ENCODE measurements around the gene THSD1.

THSD1 gene

GRCh38 chr13:52405767-52406494, at the start of gene THSD1:
THSD1 (minus strand) TSS chr13:52406172; CDS start chr13:52402600, 3,572 bp downstream.
- no peak for TF ChIP-seq CTCF (IDR thresholded peaks at IDR 0.05; ENCODE audit: extremely low read depth, missing control alignments)
- peak; percentile 66 for DNase-seq (ENCODE audit: low spot score)

DNA sequence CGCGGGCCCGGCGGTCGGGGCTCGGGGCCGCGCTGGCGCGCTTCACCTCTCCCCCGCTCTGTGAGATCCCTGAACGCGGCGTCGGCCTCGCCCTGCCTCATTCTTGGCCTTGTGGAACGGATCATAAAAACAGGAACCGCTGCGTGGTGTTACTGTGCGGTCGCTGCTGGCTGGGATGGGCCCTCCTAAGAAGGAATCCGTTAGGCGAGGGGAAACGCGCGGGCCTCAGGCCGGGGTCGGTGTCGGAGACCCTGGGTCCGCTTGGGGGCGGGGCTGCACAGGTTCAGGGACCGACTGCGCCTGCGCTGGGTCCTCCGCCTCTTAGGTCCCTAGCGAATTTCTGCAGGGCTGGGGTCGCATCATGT, 49.7 kb upstream of the THSD1 start:
- TF ChIP-seq CTCF (IDR thresholded peaks at IDR 0.05; ENCODE audit: extremely low read depth, missing control alignments): no peak
- DNase-seq (ENCODE audit: low spot score): peak; percentile 83

- no peak for TF ChIP-seq CTCF (IDR thresholded peaks at IDR 0.05; ENCODE audit: extremely low read depth, missing control alignments)
- DNase-seq (ENCODE audit: low spot score): peak; percentile 96
These were observed 49.1 kb upstream of the THSD1 start, which contains the start of gene CKAP2 for GRCh38 chr13:52454820-52455676. CKAP2 (plus strand) TSS chr13:52455478; CDS start chr13:52455557, 79 bp downstream.

DNA sequence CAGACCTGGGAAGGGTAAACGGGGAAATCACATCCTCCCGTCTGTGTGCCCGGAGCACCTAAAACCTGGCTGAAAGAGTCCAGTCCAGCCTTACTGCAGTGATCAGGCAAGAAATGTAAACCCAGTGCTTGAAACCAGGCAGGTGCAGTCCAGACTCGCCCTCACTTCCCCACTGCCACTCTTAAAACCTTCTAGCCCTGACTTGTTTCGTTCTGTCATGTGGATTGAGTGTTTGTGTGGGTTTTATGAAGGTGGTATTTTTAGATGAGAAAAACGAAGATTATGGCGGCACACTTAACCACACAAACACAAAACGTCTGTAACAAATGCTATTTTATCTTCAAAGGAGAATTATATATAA, 48.5 kb upstream of the THSD1 start:
- no peak for TF ChIP-seq CTCF (IDR thresholded peaks at IDR 0.05; ENCODE audit: extremely low read depth, missing control alignments)
- DNase-seq (ENCODE audit: low spot score): peak; percentile 66

- TF ChIP-seq CTCF (IDR thresholded peaks at IDR 0.05; ENCODE audit: extremely low read depth, missing control alignments): no peak
- no peak for DNase-seq (ENCODE audit: low spot score)
These were observed 46.5 kb upstream of the THSD1 start for GRCh38 chr13:52452470-52452869.

- TF ChIP-seq CTCF (IDR thresholded peaks at IDR 0.05; ENCODE audit: extremely low read depth, missing control alignments): no peak
- no peak for DNase-seq (ENCODE audit: low spot score)
These were observed 45.3 kb upstream of the THSD1 start for GRCh38 chr13:52451135-52451804.

- TF ChIP-seq CTCF (IDR thresholded peaks at IDR 0.05; ENCODE audit: extremely low read depth, missing control alignments): no peak
- no peak for DNase-seq (ENCODE audit: low spot score)
These were observed 44.8 kb upstream of the THSD1 start for GRCh38 chr13:52450793-52451116.

Data from GM20000 (cell line).